ENCODE data around the gene AK5. TPM values are rescaled to one million over a fixed set of nuclear protein-coding genes. Genes with fewer than 3 reads are reported as not detected.

The AK5 gene
- total RNA-seq, 4 donors from 2014 or later = 0.17 to 1.6 (median 0.56) TPM; not detected in 1

DNA sequence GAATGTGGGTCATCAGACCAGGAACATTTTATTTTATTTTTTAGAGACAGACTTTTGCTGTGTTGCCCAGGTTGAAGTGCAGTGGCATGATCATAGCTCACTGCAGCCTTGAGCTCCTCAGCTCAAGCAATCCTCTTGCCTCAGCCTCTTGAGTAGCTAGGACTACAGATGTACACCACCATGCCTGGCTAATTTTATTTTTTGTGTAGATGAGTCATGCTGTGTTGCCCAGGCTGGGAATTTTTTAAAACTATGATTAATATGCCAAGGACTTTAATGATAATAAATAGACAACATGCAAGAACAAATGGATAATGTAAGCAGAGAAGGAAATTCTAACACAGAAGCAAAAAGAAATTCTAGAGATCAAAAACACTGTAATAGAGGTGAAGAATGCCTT is 142.4 kb downstream of the AK5 start:
- TF ChIP-seq POLR2A (IDR thresholded peaks at IDR 0.05) = no peak
- TF ChIP-seq, protein P1, sequence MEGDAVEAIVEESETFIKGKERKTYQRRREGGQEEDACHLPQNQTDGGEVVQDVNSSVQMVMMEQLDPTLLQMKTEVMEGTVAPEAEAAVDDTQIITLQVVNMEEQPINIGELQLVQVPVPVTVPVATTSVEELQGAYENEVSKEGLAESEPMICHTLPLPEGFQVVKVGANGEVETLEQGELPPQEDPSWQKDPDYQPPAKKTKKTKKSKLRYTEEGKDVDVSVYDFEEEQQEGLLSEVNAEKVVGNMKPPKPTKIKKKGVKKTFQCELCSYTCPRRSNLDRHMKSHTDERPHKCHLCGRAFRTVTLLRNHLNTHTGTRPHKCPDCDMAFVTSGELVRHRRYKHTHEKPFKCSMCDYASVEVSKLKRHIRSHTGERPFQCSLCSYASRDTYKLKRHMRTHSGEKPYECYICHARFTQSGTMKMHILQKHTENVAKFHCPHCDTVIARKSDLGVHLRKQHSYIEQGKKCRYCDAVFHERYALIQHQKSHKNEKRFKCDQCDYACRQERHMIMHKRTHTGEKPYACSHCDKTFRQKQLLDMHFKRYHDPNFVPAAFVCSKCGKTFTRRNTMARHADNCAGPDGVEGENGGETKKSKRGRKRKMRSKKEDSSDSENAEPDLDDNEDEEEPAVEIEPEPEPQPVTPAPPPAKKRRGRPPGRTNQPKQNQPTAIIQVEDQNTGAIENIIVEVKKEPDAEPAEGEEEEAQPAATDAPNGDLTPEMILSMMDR (IDR thresholded peaks at IDR 0.05) = no peak
- intact Hi-C loops (cut with DNase I) = no loop called here
- Histone ChIP-seq H3K4me1 (no peaks in the 10 kb centered on the region), H3K27me3 (no peaks in the 10 kb centered on the region), H3K36me3 (no peaks in the 10 kb centered on the region), H3K4me3 (replicated peaks in 1 of 3) (no peak overlapping the region), H3K27ac (no peak overlapping the region), H3K9me3 (no peaks in the 10 kb centered on the region)
- DNase-seq = no peak

GRCh38 chr1:77428068-77428467 is 146.2 kb downstream of the AK5 start:
- DNase-seq = no peak
- 91 to 93% methylated on average over 1 of the region's 1 CpG for WGBS, 2 donors
- H3K9me3 ChIP-seq = no peaks in the 10 kb centered on the region
- H3K36me3 ChIP-seq = no peaks in the 10 kb centered on the region
- no peak for TF ChIP-seq POLR2A (IDR thresholded peaks at IDR 0.05)
- TF ChIP-seq, protein P1 (IDR thresholded peaks at IDR 0.05) = no peak
- H3K27ac ChIP-seq = no peak overlapping the region
- H3K4me3 ChIP-seq (replicated peaks in 1 of 3) = no peak overlapping the region
- H3K27me3 ChIP-seq = no peaks in the 10 kb centered on the region
- H3K4me1 ChIP-seq = no peaks in the 10 kb centered on the region
- intact Hi-C loops (cut with DNase I) = no loop called here

- Histone ChIP-seq H3K36me3 (no peaks in the 10 kb centered on the region), H3K27me3 (no peaks in the 10 kb centered on the region), H3K27ac (no peak overlapping the region), H3K4me1 (no peaks in the 10 kb centered on the region), H3K9me3 (no peaks in the 10 kb centered on the region), H3K4me3 (replicated peaks in 1 of 3) (no peak overlapping the region)
- intact Hi-C loops (cut with DNase I) = no loop called here
- TF ChIP-seq POLR2A (IDR thresholded peaks at IDR 0.05) = no peak
- TF ChIP-seq, protein P1 (IDR thresholded peaks at IDR 0.05) = no peak
- 77 to 82% methylated on average over 4 of the region's 4 CpGs for WGBS, 2 donors
- DNase-seq = no peak
Observed at GRCh38 chr1:77430966-77431690, 149.3 kb downstream of the AK5 start.

DNA sequence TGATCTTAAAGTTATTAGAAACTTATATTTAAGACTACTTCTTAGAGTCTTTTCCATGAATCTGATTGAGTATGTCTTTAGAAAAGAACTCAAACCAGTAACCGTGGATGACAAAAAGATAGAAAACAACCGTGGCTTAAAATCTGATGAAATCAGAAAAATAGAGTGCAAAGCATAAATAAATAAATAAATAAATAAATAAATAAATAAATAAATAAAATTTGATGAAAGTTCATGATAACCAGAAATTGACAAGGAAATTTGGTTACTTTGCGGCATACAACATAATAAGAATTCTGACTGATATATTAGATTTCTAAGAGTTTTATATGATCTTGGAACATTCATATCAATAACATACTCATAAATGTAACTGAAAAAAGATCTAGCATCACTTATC is 152.1 kb downstream of the AK5 start:
- no peak for TF ChIP-seq POLR2A (IDR thresholded peaks at IDR 0.05)
- TF ChIP-seq, protein P1 (IDR thresholded peaks at IDR 0.05) = no peak
- H3K36me3 ChIP-seq = no peaks in the 10 kb centered on the region
- H3K27ac ChIP-seq = no peak overlapping the region
- no peak overlapping the region for H3K4me3 ChIP-seq (replicated peaks in 1 of 3)
- intact Hi-C loops (cut with DNase I) = no loop called here
- 98 to 99% methylated on average over 3 of the region's 3 CpGs for WGBS, 2 donors
- H3K9me3 ChIP-seq = no peaks in the 10 kb centered on the region
- peaks cover 0 to 5% of the 10 kb centered on the region in 2 donors for H3K4me1 ChIP-seq
- H3K27me3 ChIP-seq = no peaks in the 10 kb centered on the region
- no peak for DNase-seq

GRCh38 chr1:77434967-77435366 is 153.1 kb downstream of the AK5 start:
- TF ChIP-seq, protein P1 (IDR thresholded peaks at IDR 0.05) = no peak
- no peak for TF ChIP-seq POLR2A (IDR thresholded peaks at IDR 0.05)
- no peak overlapping the region for H3K4me3 ChIP-seq (replicated peaks in 1 of 3)
- H3K4me1 ChIP-seq = peaks cover 0 to 5% of the 10 kb centered on the region in 2 donors
- 69 to 79% methylated on average over 2 of the region's 2 CpGs for WGBS, 2 donors
- intact Hi-C loops (cut with DNase I) = no loop called here
- H3K27me3 ChIP-seq = no peaks in the 10 kb centered on the region
- no peaks in the 10 kb centered on the region for H3K36me3 ChIP-seq
- no peak for DNase-seq
- no peaks in the 10 kb centered on the region for H3K9me3 ChIP-seq
- no peak overlapping the region for H3K27ac ChIP-seq
